ENCODE results near the gene FOXK1.
A peak's percentile ranks its signal among the peaks of the same experiment; 100 is the strongest.
"Not testable (repeated sequence)": the region's sequence is repeated elsewhere in the genome, so short reads cannot be mapped to it uniquely, and the experiment has no call there.

FOXK1 gene

DNA sequence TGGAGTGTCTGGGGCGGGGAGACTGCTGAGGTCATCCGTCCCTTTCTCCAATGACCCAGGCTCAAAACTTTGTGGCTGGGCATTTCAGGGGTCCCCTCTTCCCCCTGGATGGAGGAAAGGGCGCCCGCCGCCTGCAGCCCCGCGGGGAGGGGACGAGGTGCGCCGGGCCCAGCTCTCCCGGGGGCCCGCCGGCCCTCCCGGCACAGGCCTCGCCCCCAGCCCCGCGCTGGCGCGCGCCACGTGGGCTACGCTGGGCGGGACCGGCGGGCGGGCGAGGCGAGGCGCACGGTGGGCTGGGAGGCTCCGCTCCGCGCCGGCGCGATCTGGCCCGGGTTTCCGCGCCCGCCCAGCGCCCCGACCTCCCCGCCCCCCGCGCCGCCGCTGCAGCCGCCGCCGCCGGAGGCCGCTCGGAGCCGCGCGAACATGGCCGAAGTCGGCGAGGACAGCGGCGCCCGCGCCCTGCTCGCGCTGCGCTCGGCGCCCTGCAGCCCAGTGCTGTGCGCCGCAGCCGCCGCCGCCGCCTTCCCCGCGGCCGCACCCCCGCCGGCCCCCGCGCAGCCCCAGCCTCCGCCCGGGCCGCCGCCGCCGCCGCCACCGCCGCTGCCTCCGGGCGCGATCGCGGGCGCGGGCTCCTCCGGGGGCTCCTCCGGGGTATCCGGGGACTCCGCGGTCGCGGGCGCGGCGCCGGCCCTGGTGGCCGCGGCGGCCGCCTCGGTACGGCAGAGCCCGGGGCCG is at the start of gene FOXK1:
TSS of gene FOXK1 (plus strand) at position 410 of the 735 bp plus-strand sequence. CDS start at position 424, 14 bp downstream.
- peak; percentile 66 to 72 for DNase-seq (ENCODE audit: low read depth in 1 of 2, low spot score in 1 of 2)

GRCh38 chr7:4633012-4633411 is 49.1 kb upstream of the FOXK1 start:
- peak in 1 of 2 donors; percentile 12 for DNase-seq (ENCODE audit: low read depth in 1 of 2, low spot score in 1 of 2)

DNA sequence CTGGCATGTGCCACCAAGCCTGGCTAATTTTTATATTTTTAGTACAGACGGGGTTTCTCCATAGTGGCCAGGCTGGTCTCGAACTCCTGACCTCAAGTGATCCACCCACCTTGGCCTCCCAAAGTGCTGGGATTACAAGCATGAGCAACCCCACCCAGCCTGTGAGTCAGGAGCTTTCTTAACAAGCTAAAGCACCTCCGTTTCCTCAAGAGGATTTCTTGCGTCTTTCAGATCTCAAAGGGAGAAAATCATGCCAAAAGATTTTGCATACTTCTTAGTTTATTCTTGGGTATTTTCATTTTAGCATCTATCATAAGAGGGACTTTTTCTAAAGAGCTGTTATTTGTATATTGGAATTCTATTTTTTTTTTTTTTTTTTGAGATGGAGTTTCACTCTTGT is 47.9 kb upstream of the FOXK1 start:
- DNase-seq (ENCODE audit: low read depth in 1 of 2, low spot score in 1 of 2): no peak

DNA sequence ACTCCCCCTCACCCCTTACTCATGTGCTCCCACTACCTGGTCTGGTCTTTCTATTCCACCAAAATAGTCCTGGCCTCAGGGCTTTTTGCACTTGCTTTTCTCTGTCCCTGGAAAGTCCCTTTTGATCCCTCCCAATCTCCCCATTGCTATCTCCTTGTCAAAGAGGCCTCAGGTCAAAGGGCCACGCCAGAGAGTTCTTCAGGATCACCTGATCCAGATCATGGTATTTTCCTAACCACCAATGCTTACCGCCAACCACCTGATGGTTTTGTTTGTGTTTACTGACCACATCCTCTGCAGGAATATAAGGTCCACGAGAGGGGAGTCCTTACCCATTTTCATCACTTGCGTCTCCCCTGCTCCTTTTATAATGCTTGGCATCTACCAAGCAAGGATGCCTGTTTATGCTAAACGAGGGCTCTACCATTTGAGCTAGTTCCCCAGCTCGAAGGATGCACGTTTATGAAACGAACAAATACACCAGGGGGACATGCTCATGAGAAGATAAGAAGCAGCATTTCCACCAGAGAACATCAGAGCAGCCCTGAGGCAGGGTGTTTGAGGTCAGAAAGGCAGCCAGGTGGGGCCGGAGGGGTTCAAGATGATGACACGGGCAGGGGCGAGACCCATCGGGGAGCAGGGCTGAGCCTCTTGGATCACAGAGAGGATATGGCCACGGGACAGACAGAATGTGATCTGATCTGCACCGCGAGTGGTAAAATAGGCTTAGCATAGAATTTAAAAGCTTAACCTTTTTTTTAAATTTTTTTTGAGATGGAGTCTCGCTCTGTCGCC is 43.1 kb upstream of the FOXK1 start:
- no peak for DNase-seq (ENCODE audit: low read depth in 1 of 2, low spot score in 1 of 2)

DNA sequence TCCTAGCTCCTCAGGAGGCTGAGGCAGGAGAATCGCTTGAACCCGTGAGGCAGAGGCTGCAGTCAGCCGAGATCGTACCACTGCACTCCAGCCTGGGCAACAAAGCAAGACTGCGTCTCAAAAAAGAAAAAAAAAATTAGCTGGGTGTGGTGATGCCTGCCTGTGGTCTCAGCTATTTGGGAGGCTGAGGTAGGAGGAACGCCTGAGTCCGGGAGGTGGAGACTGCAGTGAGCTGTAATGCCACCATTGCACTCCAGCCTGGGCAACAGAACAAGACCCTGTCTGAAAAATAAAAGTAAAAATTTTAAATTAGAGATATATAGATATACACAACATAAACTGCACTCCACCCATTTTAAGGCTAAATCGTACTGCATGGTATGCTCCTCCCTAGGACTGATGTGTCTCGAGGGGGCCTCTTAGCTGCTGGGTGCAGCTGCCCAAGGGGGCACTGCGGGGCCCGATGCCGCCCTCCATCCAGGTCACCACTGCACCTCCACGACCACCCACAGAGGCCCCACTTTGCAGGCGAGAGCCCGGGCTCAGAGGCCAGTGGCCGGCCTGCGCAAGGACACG is 40.9 kb upstream of the FOXK1 start:
- DNase-seq (ENCODE audit: low read depth in 1 of 2, low spot score in 1 of 2): no peak

DNA sequence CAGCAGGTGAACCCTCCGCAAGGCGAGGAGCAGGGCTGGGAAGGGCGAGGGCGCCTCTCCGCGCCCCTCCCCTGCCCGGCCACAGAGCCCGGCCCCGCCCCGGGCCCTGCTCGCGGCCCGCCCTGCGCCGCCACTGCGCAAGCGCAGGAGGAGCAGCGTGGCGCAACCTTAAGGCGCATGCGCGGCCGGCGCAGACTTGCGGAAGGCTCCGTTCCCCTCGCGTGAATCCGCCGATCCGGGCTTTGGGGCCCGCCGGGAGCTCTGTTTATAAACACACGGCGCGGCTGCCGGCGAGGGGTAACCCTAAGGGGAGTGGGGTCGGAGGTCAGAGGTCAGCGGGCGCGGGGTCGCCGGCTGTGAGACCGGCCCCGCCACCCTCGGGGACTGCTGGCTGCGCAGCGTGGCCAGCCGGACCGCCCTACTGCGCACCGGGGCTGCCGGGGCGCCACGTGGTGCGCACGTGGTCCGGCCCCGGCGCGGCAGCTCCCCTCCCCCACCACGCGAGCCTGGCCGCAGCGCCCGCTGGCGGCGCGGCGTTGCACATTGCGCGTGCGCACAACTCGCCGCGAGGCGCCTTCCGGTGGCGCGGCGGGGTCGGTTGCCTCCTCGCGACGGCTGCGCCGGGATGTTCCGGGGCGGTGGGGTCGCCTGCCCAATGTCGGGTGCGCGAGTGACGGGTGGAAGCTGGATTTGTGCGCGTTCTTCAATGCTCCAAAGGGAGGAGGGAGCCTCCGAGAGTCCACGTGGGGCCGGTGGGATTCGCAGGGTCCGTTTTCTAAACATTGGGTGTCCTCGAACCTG is 40.2 kb upstream of the FOXK1 start:
- DNase-seq (ENCODE audit: low read depth in 1 of 2, low spot score in 1 of 2): peak; percentile 92 to 97

DNA sequence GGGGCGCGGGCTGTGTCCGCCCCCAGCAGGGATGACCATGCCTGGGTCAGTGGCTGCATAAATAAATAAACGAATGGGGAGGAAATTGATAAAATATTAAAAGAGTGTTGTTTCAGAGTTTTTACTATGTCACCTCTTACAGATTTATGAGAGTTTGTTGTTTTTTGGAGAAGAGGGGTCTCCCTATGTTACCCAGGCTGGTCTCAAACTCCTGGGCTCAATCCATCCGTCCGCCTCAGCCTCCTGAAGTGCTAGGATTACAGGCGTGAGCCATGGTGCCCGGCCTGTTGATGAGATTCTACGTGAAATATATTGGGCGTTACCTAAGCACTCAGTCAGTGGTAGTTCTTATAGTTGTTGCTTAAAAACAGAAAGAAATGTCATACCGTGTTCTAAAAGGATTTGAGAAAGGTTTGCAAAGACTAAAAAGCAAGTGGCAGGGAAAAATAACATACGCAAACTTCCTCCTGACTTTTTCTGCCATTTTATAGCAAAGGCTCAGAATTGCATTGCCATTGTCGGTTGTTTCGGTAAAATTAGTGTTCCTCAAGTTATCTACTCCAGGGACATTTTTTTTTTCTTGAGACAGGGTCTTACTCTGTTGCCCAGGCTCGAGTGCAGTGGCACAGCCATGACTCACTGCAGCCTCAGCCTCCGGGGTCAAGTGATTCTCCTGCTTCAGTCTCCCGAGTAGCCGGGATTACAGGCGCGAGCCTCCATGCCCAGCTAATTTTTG is 39.5 kb upstream of the FOXK1 start:
- no peak for DNase-seq (ENCODE audit: low read depth in 1 of 2, low spot score in 1 of 2)

DNA sequence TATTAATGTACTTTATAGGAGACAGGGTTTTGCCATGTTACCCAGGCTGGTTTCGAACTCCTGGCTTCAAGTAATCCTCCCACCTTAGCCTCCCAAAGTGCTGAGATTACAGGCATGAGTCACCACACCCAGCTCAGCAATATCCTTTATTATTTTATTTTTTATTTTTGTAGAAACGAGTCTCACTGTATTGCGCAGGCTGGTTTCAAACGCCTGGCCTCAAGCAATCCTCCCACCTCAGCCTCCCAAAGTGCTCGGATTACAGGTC is 39.0 kb upstream of the FOXK1 start:
- not testable (repeated sequence) for DNase-seq (ENCODE audit: low read depth in 1 of 2, low spot score in 1 of 2)

DNA sequence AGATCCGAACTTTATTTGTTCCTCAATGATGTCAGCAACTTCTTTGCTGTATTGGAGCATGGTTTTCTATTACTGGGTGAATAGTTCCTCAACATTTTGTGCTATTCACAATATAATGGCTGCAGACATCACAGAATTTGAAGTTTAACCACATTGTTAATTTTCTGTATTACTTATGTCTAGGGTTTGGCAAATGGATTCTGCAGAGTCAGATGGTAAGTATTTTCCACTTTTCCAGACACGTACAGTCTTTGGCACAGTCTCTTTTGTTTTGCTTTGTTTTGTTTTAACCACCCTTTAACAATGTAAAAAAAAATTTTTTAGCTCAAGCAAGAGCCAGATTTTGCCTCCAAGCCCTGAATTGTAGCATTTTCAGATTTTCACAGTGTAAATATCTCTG is 36.8 kb upstream of the FOXK1 start:
- no peak for DNase-seq (ENCODE audit: low read depth in 1 of 2, low spot score in 1 of 2)

DNA sequence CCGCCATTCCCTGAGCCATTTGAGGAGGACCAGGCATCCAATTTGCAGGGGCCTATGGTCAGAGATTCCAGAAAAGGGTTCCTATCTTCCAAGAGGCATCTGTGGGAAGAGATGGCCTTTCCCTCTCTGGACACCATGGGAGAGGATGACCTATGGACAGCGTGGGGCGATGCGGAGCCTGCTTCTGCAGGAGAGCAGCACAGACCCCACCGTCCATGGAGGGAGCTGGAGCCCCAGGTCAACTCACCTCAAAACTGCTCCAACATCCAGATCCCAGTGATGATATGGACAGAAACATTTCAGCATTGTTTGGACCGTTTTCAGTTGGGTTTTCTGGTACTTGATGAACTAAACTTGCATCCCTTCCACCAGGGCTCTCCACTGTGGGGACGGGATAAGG is 34.0 kb upstream of the FOXK1 start:
- DNase-seq (ENCODE audit: low read depth in 1 of 2, low spot score in 1 of 2): no peak

- DNase-seq (ENCODE audit: low read depth in 1 of 2, low spot score in 1 of 2): no peak
Observed at GRCh38 chr7:4650433-4651047, 31.6 kb upstream of the FOXK1 start.

- no peak for DNase-seq (ENCODE audit: low read depth in 1 of 2, low spot score in 1 of 2)
Observed at GRCh38 chr7:4653771-4654170, 28.3 kb upstream of the FOXK1 start.

- no peak for DNase-seq (ENCODE audit: low read depth in 1 of 2, low spot score in 1 of 2)
Observed at GRCh38 chr7:4655311-4655710, 26.8 kb upstream of the FOXK1 start.

- DNase-seq (ENCODE audit: low read depth in 1 of 2, low spot score in 1 of 2): no peak
Observed at GRCh38 chr7:4655896-4656295, 26.2 kb upstream of the FOXK1 start.

GRCh38 chr7:4657640-4658417 is 24.3 kb upstream of the FOXK1 start:
- no peak for DNase-seq (ENCODE audit: low read depth in 1 of 2, low spot score in 1 of 2)

- no peak for DNase-seq (ENCODE audit: low read depth in 1 of 2, low spot score in 1 of 2)
Observed at GRCh38 chr7:4659551-4660286, 22.4 kb upstream of the FOXK1 start.

DNA sequence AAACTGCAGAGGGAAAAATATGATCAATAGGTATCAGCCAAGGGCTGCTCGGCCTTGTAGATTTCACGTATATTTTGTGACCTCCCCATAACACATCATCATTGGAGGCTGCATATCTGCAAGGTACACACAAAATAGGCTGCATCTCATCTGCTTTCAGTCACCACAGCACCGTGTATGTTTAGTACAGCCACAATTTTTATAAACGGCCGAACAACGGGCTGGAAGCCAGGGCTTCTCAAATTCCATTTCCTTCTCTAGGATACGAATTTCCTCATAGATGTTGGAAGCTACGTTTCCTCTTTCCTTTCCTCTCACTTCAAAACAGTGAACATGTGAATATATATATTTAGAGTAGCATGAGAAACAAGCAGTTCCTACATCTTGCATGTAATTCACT is 20.2 kb upstream of the FOXK1 start:
- DNase-seq (ENCODE audit: low read depth in 1 of 2, low spot score in 1 of 2): no peak

DNA sequence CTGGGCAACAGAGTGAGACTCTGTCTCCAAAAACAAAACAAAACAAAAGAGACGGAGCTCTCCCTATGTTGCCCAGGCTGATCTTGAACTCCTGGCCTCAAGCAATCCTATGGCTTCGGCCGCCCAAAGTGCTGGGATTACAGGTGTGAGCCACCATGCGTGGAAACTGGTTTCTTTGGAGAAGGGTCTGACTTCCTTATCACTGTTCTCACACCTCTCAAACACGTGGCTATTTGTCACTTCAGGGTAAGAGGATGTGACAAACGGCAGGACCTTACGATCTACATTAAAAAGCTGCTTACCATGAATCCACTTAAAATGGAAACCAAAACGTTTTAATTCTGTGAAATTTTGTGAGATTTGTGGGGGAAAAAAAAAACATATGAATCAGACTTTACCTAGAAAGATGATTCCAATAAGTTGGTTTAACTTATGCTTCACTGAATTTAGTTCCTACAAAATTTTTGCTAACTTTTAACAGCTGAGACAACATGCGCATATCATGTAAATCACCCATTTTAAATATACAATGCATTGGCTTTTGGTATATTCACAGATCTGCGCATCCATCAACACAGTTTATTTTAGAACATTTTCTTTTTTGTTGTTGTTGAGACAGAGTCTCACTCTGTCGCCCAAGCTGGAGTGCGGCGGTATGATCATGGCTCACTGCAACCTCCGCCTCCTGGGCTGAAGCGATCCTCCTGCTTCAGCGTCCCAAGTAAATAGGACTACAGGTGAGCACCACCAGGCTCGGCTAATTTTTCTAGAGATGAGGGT is 18.7 kb upstream of the FOXK1 start:
- no peak for DNase-seq (ENCODE audit: low read depth in 1 of 2, low spot score in 1 of 2)

All from activated CD4-positive, alpha-beta T cell treated with anti-CD3 and anti-CD28 coated beads, Interleukin-2, amount 50 U/mL, for 24 hours (primary cell).